Memory B cell (primary cell): ENCODE data around the gene PRRC1.
"Not testable (repeated sequence)": the region's sequence is repeated elsewhere in the genome, so short reads cannot be mapped to it uniquely, and the experiment has no call there.

Experiments
- ATAC-seq: fragments of 150-1000 bp; cut with Tn5 transposase; 2 replicates; pipeline ENCODE4 v1.10.0; 2021; ENCODE audit warnings: low read depth, mild to moderate bottlenecking, moderate library complexity
- DNase-seq, 2 donors: peaks; one replicate each; pipeline ENCODE4 v3.0.0; 2022; ENCODE audit warnings: low spot score in 2 of 2
- H3K27ac Mint-ChIP-seq: one replicate; pipeline ENCODE4 v1.8.0; 2022; ENCODE audit warnings: mild to moderate bottlenecking, moderate library complexity, mixed read lengths
- H3K27me3 Mint-ChIP-seq: one replicate; pipeline ENCODE4 v1.8.0; 2022; ENCODE audit warnings: mixed read lengths
- H3K36me3 Mint-ChIP-seq: one replicate; pipeline ENCODE4 v1.8.0; 2022; ENCODE audit warnings: mild to moderate bottlenecking, mixed read lengths
- H3K4me1 Mint-ChIP-seq: one replicate; pipeline ENCODE4 v1.8.0; 2022; ENCODE audit warnings: mixed read lengths
- H3K4me3 Mint-ChIP-seq: one replicate; pipeline ENCODE4 v1.8.0; 2022; ENCODE audit warnings: mild to moderate bottlenecking, moderate library complexity, mixed read lengths
- H3K9me3 Mint-ChIP-seq: one replicate; pipeline ENCODE4 v1.8.0; 2022; ENCODE audit warnings: mixed read lengths

Gene PRRC1

DNA sequence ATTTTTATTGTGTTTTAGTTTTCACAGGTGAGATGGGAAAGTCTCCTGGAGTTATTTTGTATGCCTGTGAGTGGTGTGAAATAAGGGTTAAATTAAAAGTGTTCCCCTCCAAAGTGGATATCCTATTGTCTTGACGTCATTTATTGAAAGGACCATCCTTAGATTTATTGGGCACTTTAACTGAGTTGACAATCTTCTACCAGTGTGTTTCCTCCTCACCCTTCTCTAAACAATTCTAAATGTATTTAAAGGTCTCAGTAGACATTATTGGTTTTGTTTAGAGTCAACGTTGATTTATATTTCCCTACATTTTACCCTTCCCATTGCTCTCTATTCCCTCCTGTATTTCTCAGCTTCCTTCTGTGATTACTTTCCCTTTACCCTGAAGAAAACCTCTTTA lies 40.8 kb downstream of the PRRC1 start:
- H3K4me1 Mint-ChIP-seq = no peaks in the 10 kb centered on the region

DNA sequence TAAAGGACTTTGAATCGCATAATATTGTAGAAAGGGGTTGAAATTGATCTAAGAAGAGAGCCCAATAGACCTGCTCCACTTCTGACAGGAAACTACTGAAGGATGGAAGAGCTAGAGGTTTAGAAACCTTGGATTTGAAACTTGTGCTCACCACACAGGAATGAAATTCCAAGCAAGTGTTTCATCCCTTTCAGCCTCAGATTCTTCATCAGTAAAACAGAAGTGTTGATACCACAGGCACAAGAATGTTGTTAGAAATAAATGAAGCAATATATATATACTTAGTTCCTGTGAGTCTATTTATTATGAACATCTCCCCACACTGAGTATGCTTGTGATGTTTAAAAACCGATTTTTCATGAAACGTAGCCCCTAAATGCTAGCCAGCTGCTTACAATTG lies 43.8 kb downstream of the PRRC1 start:
- H3K9me3 Mint-ChIP-seq = no peaks in the 10 kb centered on the region
- no peaks in the 10 kb centered on the region for H3K36me3 Mint-ChIP-seq
- H3K27me3 Mint-ChIP-seq = peaks cover 4% of the 10 kb centered on the region
- H3K27ac Mint-ChIP-seq = no peak overlapping the region
- peaks cover 2% of the 10 kb centered on the region for H3K4me1 Mint-ChIP-seq
- DNase-seq (no peak), ATAC-seq (no peak)
- no peak overlapping the region for H3K4me3 Mint-ChIP-seq

More for the DNA sequence above, 40.8 kb downstream of the PRRC1 start:
- Mint-ChIP-seq H3K4me3 (no peak overlapping the region), H3K36me3 (peaks cover 10% of the 10 kb centered on the region), H3K9me3 (no peaks in the 10 kb centered on the region), H3K27me3 (no peaks in the 10 kb centered on the region), H3K27ac (no peak overlapping the region)
- ATAC-seq (no peak), DNase-seq (no peak)

DNA sequence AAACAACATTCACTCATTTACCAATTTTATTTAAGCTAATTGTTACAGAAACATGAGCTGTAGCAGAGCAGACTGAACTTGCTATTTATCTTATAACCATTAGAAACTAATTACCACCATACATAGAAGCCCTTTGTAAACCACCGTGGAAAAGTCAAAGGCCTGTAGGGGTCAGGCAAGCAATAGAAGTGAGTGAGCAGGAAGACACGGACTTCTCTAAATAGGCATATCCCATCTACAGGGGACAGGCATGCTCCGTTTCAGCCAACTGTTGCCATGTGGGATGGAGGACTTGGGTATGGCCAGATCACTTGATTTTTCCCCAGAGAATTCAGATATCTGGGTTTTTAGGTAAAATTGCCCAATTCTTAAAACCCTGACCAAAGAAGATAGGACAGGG lies 44.8 kb downstream of the PRRC1 start:
- Mint-ChIP-seq H3K27ac (no peak overlapping the region), H3K9me3 (no peaks in the 10 kb centered on the region), H3K4me3 (no peak overlapping the region), H3K36me3 (no peaks in the 10 kb centered on the region), H3K27me3 (peaks cover 5% of the 10 kb centered on the region), H3K4me1 (peaks cover 4% of the 10 kb centered on the region)
- DNase-seq = no peak
- ATAC-seq = no peak

DNA sequence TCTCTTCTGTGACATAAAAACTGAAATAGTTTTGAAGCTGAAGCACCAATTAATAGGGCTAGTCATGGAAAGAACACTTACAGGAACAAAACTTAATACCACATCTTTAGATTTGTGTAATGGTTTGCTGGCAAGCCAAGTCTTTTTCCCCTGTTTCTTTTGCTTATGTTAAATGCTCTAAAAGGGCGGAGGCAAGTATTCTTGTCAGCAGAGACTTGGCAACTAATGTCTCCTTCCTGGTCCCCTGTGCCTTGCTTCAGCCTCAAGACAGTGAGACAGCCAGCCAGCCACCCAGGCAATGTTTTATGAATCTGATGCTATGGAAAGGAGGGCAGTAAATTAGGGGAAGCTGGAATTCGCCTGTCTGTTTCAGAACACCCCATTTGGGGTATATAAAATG lies 45.7 kb downstream of the PRRC1 start:
- ATAC-seq (no peak), DNase-seq (no peak)
- Mint-ChIP-seq H3K36me3 (no peaks in the 10 kb centered on the region), H3K4me1 (peaks cover 7% of the 10 kb centered on the region), H3K27ac (no peak overlapping the region), H3K27me3 (peaks cover 8% of the 10 kb centered on the region), H3K4me3 (no peak overlapping the region), H3K9me3 (no peaks in the 10 kb centered on the region)

DNA sequence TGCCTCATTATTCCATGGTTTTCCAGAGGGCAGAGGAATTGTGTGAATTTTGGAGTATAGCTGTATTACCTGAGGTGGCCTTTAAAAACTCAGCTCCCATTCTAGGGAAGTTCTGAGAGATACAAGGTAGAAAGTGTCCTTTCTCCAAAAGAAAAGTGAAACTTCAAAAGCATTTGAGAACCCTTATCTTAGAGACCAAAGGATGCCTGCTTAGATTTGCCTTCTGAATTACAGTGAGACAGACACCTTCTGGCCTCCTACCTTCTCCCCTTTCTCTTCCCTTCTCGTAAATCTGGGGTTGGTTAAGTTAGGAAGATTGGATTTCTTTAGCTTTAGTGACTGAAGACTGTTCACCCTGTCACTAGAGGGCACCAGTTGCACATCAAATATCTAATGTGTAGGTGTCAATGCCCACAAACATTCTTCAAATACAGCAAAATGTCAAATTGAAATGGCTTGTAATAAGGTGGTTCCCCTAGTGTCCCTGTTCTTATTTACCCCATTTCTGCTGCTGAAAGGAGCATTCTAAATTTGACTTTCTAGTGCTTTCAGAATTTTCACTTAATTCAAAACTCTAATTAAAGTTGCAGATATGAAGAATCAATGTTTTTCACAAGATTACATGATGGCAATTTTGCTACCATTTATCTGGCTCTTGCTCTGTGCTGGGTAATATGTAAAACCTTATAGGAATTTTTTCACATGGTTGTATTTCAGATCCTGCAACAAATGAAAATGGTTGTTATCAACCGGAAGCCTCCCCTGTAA lies 46.7 kb downstream of the PRRC1 start:
- no peaks in the 10 kb centered on the region for H3K9me3 Mint-ChIP-seq
- no peaks in the 10 kb centered on the region for H3K36me3 Mint-ChIP-seq
- no peak overlapping the region for H3K27ac Mint-ChIP-seq
- DNase-seq (peak; percentile 40 to 47), ATAC-seq (peak; percentile 74)
- no peak overlapping the region for H3K4me3 Mint-ChIP-seq
- peaks cover 9% of the 10 kb centered on the region for H3K4me1 Mint-ChIP-seq
- H3K27me3 Mint-ChIP-seq = peaks cover 9% of the 10 kb centered on the region

DNA sequence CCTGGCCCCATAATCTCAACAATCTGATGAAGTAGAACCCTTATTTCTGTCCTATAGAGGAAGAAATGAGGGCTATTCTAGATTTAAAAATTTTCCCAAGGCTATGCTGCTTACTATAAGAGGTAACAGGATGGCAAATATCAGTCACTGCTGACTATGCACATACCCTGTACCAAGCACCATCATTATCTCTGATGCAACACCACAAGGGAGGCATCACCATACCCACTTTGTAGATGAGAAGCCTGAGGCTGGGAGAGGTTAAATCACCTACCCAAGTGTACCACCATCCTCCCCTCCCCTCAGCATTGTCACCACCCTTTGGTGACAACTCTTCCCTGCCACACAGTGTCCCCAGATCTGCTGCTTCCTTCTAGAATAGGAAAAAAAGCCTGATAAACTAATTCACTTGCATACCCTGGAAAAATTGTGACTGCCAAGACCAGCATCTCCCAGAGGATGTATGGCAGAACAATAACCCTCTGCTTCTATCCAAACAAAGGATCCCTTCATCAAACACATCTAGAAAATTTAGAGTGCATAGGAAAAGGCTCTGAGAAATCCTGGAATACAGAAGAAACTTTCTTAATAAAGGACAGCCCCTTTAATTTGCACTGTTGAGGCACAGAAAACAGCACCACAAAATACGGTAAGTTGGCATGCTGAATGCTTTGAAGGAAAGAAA lies 48.3 kb downstream of the PRRC1 start:
- Mint-ChIP-seq H3K4me3 (no peak overlapping the region), H3K9me3 (no peaks in the 10 kb centered on the region), H3K36me3 (no peaks in the 10 kb centered on the region), H3K27me3 (peaks cover 10% of the 10 kb centered on the region), H3K4me1 (peaks cover 9% of the 10 kb centered on the region), H3K27ac (no peak overlapping the region)
- no peak for ATAC-seq
- DNase-seq = no peak

DNA sequence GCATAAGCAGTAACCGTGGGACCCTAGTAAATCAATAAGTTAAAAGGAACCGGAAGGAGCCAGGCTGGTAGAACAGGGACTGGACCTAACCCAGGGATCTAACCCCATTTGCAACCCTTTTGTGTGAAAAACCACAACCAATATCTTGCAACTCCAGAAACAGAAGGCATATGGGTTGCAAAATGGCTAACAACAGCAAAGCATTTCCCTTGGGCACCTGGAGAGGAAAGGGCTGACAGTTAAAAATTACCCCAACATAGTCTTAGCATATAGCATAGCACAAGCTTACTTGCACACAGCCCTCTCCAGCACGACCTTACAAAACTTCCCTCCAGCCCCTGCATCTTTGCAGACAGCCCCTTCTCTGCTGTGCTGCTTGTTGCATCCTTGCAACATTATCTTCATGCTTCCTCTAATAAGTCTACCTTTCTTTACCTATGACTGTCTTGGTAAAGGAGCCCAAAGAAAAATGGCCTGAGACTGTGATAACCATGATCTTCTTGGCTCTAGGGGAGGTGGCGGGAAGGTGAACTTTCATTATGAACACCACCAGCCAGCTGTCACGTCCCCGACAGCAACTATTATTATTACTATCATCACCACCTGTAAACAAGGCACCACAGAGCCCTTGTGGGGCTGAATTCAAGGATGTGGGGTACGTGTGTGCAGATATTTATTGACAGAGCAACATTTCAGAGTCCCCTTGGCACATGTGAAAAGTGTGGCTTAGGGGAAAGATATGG lies 49.8 kb downstream of the PRRC1 start:
- Mint-ChIP-seq H3K9me3 (no peaks in the 10 kb centered on the region), H3K27me3 (peaks cover 12% of the 10 kb centered on the region), H3K4me3 (no peak overlapping the region), H3K36me3 (no peaks in the 10 kb centered on the region), H3K27ac (no peak overlapping the region), H3K4me1 (peaks cover 9% of the 10 kb centered on the region)
- no peak for DNase-seq
- ATAC-seq = no peak

DNA sequence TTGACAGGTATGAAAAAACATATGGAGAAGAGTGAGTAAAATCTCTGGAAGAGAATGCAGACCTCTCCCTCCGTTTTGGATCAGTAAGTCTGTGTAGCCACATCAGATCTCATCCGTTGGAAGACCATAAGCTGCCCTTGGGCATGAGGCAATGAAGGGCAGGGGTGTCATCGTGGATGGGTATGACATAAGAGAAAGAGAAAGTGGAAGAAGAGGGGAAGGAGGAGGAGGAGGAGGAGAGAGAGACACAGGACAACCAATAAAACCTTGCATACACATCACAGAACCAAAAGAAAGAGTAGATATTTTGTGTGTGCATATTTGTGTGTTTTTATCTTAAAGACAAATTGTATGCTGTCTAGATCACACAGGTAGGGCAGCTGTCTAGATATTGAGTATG lies 50.7 kb downstream of the PRRC1 start:
- Mint-ChIP-seq H3K27me3 (peaks cover 12% of the 10 kb centered on the region), H3K4me1 (peaks cover 9% of the 10 kb centered on the region), H3K36me3 (no peaks in the 10 kb centered on the region), H3K4me3 (peak overlapping the region; percentile 27), H3K9me3 (no peaks in the 10 kb centered on the region), H3K27ac (no peak overlapping the region)
- ATAC-seq (no peak), DNase-seq (no peak)

DNA sequence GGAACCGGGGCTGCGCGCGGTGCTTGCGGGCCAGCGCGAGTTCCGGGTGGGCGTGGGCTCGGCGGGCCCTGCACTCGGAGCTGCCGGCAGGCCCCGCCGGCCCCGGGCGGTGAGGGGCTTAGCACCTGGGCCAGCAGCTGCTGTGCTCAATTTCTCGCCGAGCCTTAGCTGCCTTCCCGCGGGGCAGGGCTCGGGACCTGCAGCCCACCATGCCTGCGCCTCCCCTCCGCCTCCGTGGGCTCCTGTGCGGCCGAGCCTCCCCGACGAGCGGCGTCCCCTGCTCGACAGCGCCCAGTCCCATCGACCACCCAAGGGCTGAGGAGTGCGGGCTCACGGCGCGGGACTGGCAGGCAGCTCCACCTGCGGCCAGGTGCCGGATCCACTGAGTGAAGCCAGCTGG lies 52.0 kb downstream of the PRRC1 start:
- H3K9me3 Mint-ChIP-seq, H3K36me3 Mint-ChIP-seq, DNase-seq, H3K4me1 Mint-ChIP-seq, H3K27ac Mint-ChIP-seq, ATAC-seq: not testable (repeated sequence)
- Mint-ChIP-seq H3K27me3 (peaks cover 10% of the 10 kb centered on the region), H3K4me3 (peak overlapping the region; percentile 59)

DNA sequence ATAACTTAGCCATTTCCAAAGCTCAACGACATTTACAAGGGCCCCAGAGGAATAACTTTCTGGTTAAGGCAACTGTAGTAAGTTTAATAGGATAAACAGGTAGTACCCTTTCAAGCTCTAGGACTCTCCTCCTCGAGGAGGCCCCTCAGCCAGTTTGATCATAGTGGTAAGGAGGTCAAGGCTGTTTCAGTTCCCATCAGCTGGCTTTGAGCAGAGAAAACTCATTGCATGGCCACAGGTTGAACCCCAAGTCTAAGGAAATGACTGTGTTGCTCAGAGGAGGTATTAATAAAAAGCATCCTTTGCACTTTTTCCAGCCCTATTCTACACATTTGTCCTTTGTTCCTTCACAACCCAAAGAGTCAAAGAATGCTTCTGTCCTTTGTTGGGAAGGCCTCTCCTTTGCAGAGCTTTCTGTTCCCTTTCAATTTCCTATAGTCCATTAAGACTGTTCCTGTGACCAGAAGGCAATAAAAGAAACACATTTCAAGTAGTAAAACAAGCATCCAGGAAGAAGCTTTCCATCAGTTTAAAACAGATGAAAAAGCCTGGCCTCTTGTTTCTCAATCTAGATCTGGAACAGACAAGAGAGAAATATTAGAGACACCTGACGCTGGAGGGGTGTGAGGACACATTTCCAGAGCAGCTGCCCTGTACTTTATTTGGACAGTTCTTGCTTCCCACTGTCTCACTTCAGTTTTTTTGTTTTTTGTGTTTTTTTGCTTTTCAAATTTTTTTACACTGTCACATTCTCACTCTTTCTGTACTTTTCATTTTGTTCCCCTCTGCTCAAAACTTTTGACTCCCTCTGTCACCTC lies 54.1 kb downstream of the PRRC1 start:
- no peak for DNase-seq
- Mint-ChIP-seq H3K27ac (no peak overlapping the region), H3K4me3 (no peak overlapping the region), H3K27me3 (peaks cover 10% of the 10 kb centered on the region), H3K36me3 (peaks cover 2% of the 10 kb centered on the region), H3K9me3 (peaks cover 7% of the 10 kb centered on the region), H3K4me1 (peaks cover 7% of the 10 kb centered on the region)
- no peak for ATAC-seq

DNA sequence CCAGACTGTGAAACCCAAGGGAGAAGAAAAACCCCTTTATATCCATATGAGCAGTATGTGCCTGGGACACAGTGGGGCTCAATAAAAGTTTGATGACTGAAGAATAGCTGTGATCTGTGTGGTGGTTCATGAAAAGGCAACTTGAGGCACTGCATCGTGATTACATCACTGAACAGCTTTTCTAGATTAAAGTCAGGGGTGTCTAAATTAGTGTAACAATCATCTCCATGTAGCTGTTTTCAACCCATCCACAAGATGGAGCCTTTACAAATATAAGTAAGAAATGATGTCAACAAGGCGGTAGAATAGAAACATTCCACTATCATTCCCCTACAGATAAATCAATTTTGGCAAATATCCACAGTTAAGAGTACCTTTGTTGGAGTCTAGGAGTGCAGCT lies 55.5 kb downstream of the PRRC1 start:
- Mint-ChIP-seq H3K27ac (no peak overlapping the region), H3K4me1 (peaks cover 4% of the 10 kb centered on the region), H3K36me3 (peaks cover 2% of the 10 kb centered on the region), H3K27me3 (peaks cover 8% of the 10 kb centered on the region), H3K9me3 (peaks cover 7% of the 10 kb centered on the region), H3K4me3 (no peak overlapping the region)
- DNase-seq (no peak), ATAC-seq (no peak)

DNA sequence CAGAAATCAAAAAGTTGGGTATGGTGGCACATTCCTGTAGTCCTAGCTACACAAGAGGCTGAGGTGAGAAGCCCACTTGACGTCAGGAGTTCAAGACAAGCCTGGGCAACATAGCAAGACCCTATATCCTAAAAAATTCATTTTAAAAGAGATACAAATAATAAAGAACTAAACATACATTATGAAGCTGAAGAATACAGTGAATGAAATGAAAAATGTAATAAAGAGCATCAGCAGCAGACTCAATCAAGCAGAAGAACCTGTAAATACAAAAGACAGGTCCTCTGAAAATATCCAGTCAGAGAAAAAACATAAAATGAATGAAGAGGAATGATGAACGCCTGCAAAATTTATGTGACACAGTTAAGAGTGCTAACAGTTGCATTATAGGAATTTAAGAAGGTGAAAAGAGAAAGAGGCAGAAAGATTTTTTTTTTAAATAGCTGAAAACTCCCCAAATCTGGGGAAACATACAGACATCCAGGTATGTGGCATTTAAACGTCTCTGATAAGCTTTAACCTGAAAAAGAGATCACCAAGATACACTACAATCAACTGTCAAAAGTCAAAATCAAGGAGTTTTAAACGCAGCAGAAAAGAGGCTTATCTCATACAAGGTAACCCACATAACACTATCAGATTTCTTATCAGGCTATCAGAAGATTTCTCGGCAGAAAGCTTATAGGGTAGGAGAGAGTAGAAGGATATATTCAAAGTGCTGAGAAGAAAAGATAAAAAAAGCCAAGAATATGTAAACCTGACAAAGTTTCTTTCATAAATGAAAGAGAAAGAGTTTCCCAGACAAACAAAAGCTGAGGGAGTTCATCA lies 57.6 kb downstream of the PRRC1 start:
- ATAC-seq (no peak), DNase-seq (no peak)
- no peak overlapping the region for H3K27ac Mint-ChIP-seq
- peaks cover 2% of the 10 kb centered on the region for H3K36me3 Mint-ChIP-seq
- H3K4me3 Mint-ChIP-seq = no peak overlapping the region
- H3K9me3 Mint-ChIP-seq = peaks cover 7% of the 10 kb centered on the region
- H3K27me3 Mint-ChIP-seq = peaks cover 5% of the 10 kb centered on the region
- no peaks in the 10 kb centered on the region for H3K4me1 Mint-ChIP-seq

DNA sequence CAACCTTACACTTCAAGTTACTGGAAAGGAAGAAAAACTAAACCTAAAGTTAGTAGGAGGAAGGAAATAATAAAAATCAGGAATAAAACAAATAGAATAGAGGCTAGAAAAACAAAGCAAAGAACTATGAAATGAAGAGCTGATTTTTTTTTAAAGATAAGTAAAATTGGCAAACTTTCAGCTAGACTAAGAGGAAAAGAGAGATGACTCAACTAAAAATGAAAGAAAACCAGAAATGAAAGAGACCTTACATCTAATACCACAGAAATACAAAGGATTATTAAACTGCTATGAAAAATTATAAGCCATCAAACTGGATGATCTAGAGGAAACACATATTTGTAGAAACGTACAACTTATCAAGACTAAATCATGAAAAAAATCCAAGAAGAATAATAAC lies 60.0 kb downstream of the PRRC1 start:
- ATAC-seq = no peak
- Mint-ChIP-seq H3K9me3 (peaks cover 7% of the 10 kb centered on the region), H3K27ac (no peak overlapping the region), H3K4me3 (no peak overlapping the region), H3K27me3 (peaks cover 2% of the 10 kb centered on the region), H3K4me1 (no peaks in the 10 kb centered on the region), H3K36me3 (peaks cover 2% of the 10 kb centered on the region)
- no peak for DNase-seq
